Measurements from ENCODE around the gene SNCAIP. TPM values are rescaled to one million over a fixed set of nuclear protein-coding genes. Genes with fewer than 3 reads are reported as not detected.

Gene SNCAIP
- total RNA-seq, 1 experiment from 2014 or later = not detected

GRCh38 chr5:122356855-122357254 lies 44.8 kb downstream of the SNCAIP start:
- H3K36me3 ChIP-seq (ENCODE audit: control insufficient read depth, insufficient read depth, low read length) = no peaks in the 10 kb centered on the region
- no peaks in the 10 kb centered on the region for H3K4me1 ChIP-seq (ENCODE audit: control insufficient read depth, insufficient read depth, low read length)
- POLR2A ChIA-PET = no interaction called here
- CTCF ChIA-PET = no interaction called here
- no peak overlapping the region for H3K4me3 ChIP-seq (ENCODE audit: low read depth in 2 of 2, low read length in 2 of 2)
- in situ Hi-C loops (cut with HindIII; ENCODE audit: low pct_unique_long_range_greater_than_20kb, low sequenced_read_pairs) = no loop called here
- ATAC-seq (no peak), DNase-seq (ENCODE audit: low read depth, low spot score) (no peak)
- no peaks in the 10 kb centered on the region for H3K27me3 ChIP-seq (ENCODE audit: control insufficient read depth, insufficient read depth, low read length)
- H3K27ac ChIP-seq (ENCODE audit: low read length) = no peak overlapping the region
- TF ChIP-seq SIN3A (IDR thresholded peaks at IDR 0.05; ENCODE audit: borderline replicate concordance, insufficient read depth, low read depth, low read length) = no peak
- TF ChIP-seq TCF7L2 (IDR thresholded peaks at IDR 0.05; ENCODE audit: low read depth, low read length) = no peak
- H3K9me3 ChIP-seq (ENCODE audit: control insufficient read depth, insufficient read depth, low read depth, low read length) = no peaks in the 10 kb centered on the region
- no TSS peak for BruUV-seq (replicated peaks)
- intact Hi-C loops (cut with micrococcal nuclease; ENCODE audit: unreplicated experiment) = no loop called here

- POLR2A ChIA-PET = no interaction called here
- ATAC-seq = no peak
- Histone ChIP-seq H3K27ac (ENCODE audit: low read length) (no peak overlapping the region), H3K4me1 (ENCODE audit: control insufficient read depth, insufficient read depth, low read length) (no peaks in the 10 kb centered on the region), H3K27me3 (ENCODE audit: control insufficient read depth, insufficient read depth, low read length) (no peaks in the 10 kb centered on the region), H3K36me3 (ENCODE audit: control insufficient read depth, insufficient read depth, low read length) (no peaks in the 10 kb centered on the region), H3K4me3 (ENCODE audit: low read depth in 2 of 2, low read length in 2 of 2) (no peak overlapping the region), H3K9me3 (ENCODE audit: control insufficient read depth, insufficient read depth, low read depth, low read length) (no peaks in the 10 kb centered on the region)
- no peak for TF ChIP-seq TCF7L2 (IDR thresholded peaks at IDR 0.05; ENCODE audit: low read depth, low read length)
- TF ChIP-seq POLR2AphosphoS5 (IDR thresholded peaks at IDR 0.05; ENCODE audit: low read depth, low read length) = no peak
- no peak for TF ChIP-seq REST (IDR thresholded peaks at IDR 0.05; ENCODE audit: insufficient read depth in 1 of 2, low read depth in 2 of 2, low read length in 1 of 2)
- no peak for TF ChIP-seq CTCF (IDR thresholded peaks at IDR 0.05)
- no peak for TF ChIP-seq SIN3A (IDR thresholded peaks at IDR 0.05; ENCODE audit: borderline replicate concordance, insufficient read depth, low read depth, low read length)
- intact Hi-C loops (cut with micrococcal nuclease; ENCODE audit: unreplicated experiment) (no loop called here), in situ Hi-C loops (cut with HindIII; ENCODE audit: low pct_unique_long_range_greater_than_20kb, low sequenced_read_pairs) (no loop called here)
- CTCF ChIA-PET = no interaction called here
- DNase-seq (ENCODE audit: low read depth, low spot score) = no peak
- BruUV-seq (replicated peaks) = no TSS peak
Observed at GRCh38 chr5:122358372-122358979, 46.4 kb downstream of the SNCAIP start.

- H3K9me3 ChIP-seq (ENCODE audit: control insufficient read depth, insufficient read depth, low read depth, low read length) = no peaks in the 10 kb centered on the region
- DNase-seq (ENCODE audit: low read depth, low spot score) = no peak
- no peaks in the 10 kb centered on the region for H3K27me3 ChIP-seq (ENCODE audit: control insufficient read depth, insufficient read depth, low read length)
- no peaks in the 10 kb centered on the region for H3K4me1 ChIP-seq (ENCODE audit: control insufficient read depth, insufficient read depth, low read length)
- ChIA-PET POLR2A (no interaction called here), CTCF (no interaction called here)
- intact Hi-C loops (cut with micrococcal nuclease; ENCODE audit: unreplicated experiment) (no loop called here), in situ Hi-C loops (cut with HindIII; ENCODE audit: low pct_unique_long_range_greater_than_20kb, low sequenced_read_pairs) (no loop called here)
- ATAC-seq = no peak
- no peak for TF ChIP-seq TCF7L2 (IDR thresholded peaks at IDR 0.05; ENCODE audit: low read depth, low read length)
- TF ChIP-seq CTCF (IDR thresholded peaks at IDR 0.05) = no peak
- TF ChIP-seq SIN3A (IDR thresholded peaks at IDR 0.05; ENCODE audit: borderline replicate concordance, insufficient read depth, low read depth, low read length) = no peak
- no peak for TF ChIP-seq POLR2AphosphoS5 (IDR thresholded peaks at IDR 0.05; ENCODE audit: low read depth, low read length)
- TF ChIP-seq REST (IDR thresholded peaks at IDR 0.05; ENCODE audit: insufficient read depth in 1 of 2, low read depth in 2 of 2, low read length in 1 of 2) = no peak
- no peak overlapping the region for H3K27ac ChIP-seq (ENCODE audit: low read length)
- H3K36me3 ChIP-seq (ENCODE audit: control insufficient read depth, insufficient read depth, low read length) = no peaks in the 10 kb centered on the region
- no TSS peak for BruUV-seq (replicated peaks)
- no peak overlapping the region for H3K4me3 ChIP-seq (ENCODE audit: low read depth in 2 of 2, low read length in 2 of 2)
Observed at GRCh38 chr5:122362361-122362760, 50.3 kb downstream of the SNCAIP start.
